Suprapubic skin (tissue), 4 donors: Measurements from ENCODE around the gene HHAT. TPM values are rescaled to one million over a fixed set of nuclear protein-coding genes. Genes with fewer than 3 reads are reported as not detected.

Experiments used
- DNase-seq, 2 donors: peaks; one replicate each; pipeline ENCODE4 v3.0.0-alpha.2; 2019; ENCODE audit warnings: low spot score in 2 of 2
- H3K27ac ChIP-seq: fragments of 200-600 bp; sonication (generic); one replicate; pipeline ENCODE4 v1.5.1; 2019
- H3K27me3 ChIP-seq: fragments of 200-600 bp; sonication (generic); one replicate; pipeline ENCODE4 v1.5.1; 2019
- H3K36me3 ChIP-seq: fragments of 200-600 bp; sonication (generic); one replicate; pipeline ENCODE4 v1.5.1; 2019
- H3K4me1 ChIP-seq: fragments of 200-600 bp; sonication (generic); one replicate; pipeline ENCODE4 v1.5.1; 2019
- H3K4me3 ChIP-seq: fragments of 200-600 bp; sonication (generic); one replicate; pipeline ENCODE4 v1.5.1; 2019; ENCODE audit warnings: mild to moderate bottlenecking
- H3K9me3 ChIP-seq: fragments of 200-600 bp; sonication (generic); one replicate; pipeline ENCODE4 v1.5.1; 2019
- EP300 ChIP-seq: sonication (generic); formaldehyde crosslinking; IDR thresholded peaks from one replicate; pipeline ENCODE4 v1.6.1; 2017; ENCODE audit warnings: antibody characterized with exemption
- POLR2A ChIP-seq, 2 donors: fragments of 450-650 bp; IDR thresholded peaks; one replicate each; pipeline ENCODE4 v1.6.1; 2017; ENCODE audit warnings: antibody characterized with exemption in 2 of 2, mild to moderate bottlenecking in 2 of 2, moderate library complexity in 2 of 2
- POLR2AphosphoS5 ChIP-seq, 3 donors: sonication (generic); formaldehyde crosslinking; IDR thresholded peaks; one replicate each; pipeline ENCODE4 v1.6.1; 2017; ENCODE audit warnings: antibody characterized with exemption in 3 of 3
- WGBS: methylation state at CpG from one replicate; pipeline ENCODE4 v1.1.5; 2018; 5-methylcytosine and 5-hydroxymethylcytosine counted together
- total RNA-seq, 4 donors: library from RNA; depleted of rRNA; stranded (reverse); fragments of >200 nt; gene quantifications; one replicate each; pipeline ENCODE4 v1.1.0, GENCODE V29; 2016
- TF ChIP-seq, protein P1 (sequence below), 2 donors: fragments of 200-600 bp in 1 of 2; fragments of 450-650 bp in 1 of 2; sonication (generic) in 1 of 2; IDR thresholded peaks; one replicate each; pipeline ENCODE4 v1.5.1; 2016 to 2019; ENCODE audit warnings: antibody characterized with exemption in 2 of 2, mild to moderate bottlenecking in 1 of 2, moderate library complexity in 1 of 2

The HHAT gene
- total RNA-seq, 4 donors from 2014 or later, result 4.1 to 20.0 (median 9.3) TPM

DNA sequence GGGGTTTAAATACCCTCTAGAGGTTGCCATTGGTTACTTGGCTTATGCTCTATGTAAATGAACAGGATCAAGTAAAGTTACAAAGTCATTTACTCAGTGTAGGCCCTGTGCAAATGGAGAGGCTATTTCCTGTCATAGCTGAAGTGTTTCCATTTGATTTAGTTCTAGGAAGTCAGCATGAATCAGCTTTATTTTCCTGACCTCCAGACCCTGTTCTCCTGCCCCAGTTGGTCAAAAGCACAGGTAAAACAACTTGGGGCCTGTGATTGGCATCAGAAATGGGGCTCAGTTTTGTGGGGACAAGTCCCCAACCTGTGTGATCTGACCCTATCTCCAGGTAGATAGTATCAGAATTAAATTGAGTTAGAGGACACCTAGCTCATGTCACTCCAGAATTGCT is 239.9 kb downstream of the HHAT start:
- H3K36me3 ChIP-seq, result no peaks in the 10 kb centered on the region
- no peak overlapping the region for H3K27ac ChIP-seq
- H3K4me1 ChIP-seq, result no peaks in the 10 kb centered on the region
- no peaks in the 10 kb centered on the region for H3K27me3 ChIP-seq
- TF ChIP-seq POLR2A (IDR thresholded peaks at IDR 0.05), result no peak
- TF ChIP-seq, protein P1, sequence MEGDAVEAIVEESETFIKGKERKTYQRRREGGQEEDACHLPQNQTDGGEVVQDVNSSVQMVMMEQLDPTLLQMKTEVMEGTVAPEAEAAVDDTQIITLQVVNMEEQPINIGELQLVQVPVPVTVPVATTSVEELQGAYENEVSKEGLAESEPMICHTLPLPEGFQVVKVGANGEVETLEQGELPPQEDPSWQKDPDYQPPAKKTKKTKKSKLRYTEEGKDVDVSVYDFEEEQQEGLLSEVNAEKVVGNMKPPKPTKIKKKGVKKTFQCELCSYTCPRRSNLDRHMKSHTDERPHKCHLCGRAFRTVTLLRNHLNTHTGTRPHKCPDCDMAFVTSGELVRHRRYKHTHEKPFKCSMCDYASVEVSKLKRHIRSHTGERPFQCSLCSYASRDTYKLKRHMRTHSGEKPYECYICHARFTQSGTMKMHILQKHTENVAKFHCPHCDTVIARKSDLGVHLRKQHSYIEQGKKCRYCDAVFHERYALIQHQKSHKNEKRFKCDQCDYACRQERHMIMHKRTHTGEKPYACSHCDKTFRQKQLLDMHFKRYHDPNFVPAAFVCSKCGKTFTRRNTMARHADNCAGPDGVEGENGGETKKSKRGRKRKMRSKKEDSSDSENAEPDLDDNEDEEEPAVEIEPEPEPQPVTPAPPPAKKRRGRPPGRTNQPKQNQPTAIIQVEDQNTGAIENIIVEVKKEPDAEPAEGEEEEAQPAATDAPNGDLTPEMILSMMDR (IDR thresholded peaks at IDR 0.05), result no peak
- TF ChIP-seq POLR2AphosphoS5 (IDR thresholded peaks at IDR 0.05), result no peak
- TF ChIP-seq EP300, result no peak
- no peak for DNase-seq
- H3K4me3 ChIP-seq, result no peak overlapping the region
- H3K9me3 ChIP-seq, result no peaks in the 10 kb centered on the region

DNA sequence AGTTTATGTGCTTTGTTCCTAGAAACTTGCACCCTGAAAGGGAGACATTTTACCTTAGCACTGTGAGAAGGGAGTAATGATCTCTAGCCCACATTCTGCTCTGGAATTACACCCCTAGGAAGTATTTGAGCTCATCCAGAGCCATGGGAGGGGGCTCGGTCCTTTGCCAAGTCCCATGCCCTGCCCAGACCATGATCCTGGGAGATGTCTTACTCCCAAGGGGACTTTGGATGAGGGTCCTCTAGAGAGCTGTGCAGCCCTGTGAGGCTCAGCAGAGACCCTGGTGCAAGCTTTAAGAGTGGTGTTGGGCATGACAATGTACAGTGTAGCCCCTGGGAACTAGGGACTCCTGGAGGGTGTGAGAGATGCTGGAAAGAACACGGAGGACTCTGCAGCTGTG is 241.4 kb downstream of the HHAT start:
- Histone ChIP-seq H3K4me3 (no peak overlapping the region), H3K36me3 (no peaks in the 10 kb centered on the region), H3K4me1 (no peaks in the 10 kb centered on the region), H3K27me3 (no peaks in the 10 kb centered on the region), H3K27ac (no peak overlapping the region), H3K9me3 (no peaks in the 10 kb centered on the region)
- DNase-seq, result no peak
- TF ChIP-seq POLR2A (IDR thresholded peaks at IDR 0.05) (no peak), POLR2AphosphoS5 (IDR thresholded peaks at IDR 0.05) (no peak), EP300 (no peak)
- TF ChIP-seq, protein P1 (IDR thresholded peaks at IDR 0.05), result no peak
- WGBS, result 83% methylated on average over 1 of the region's 2 CpGs

DNA sequence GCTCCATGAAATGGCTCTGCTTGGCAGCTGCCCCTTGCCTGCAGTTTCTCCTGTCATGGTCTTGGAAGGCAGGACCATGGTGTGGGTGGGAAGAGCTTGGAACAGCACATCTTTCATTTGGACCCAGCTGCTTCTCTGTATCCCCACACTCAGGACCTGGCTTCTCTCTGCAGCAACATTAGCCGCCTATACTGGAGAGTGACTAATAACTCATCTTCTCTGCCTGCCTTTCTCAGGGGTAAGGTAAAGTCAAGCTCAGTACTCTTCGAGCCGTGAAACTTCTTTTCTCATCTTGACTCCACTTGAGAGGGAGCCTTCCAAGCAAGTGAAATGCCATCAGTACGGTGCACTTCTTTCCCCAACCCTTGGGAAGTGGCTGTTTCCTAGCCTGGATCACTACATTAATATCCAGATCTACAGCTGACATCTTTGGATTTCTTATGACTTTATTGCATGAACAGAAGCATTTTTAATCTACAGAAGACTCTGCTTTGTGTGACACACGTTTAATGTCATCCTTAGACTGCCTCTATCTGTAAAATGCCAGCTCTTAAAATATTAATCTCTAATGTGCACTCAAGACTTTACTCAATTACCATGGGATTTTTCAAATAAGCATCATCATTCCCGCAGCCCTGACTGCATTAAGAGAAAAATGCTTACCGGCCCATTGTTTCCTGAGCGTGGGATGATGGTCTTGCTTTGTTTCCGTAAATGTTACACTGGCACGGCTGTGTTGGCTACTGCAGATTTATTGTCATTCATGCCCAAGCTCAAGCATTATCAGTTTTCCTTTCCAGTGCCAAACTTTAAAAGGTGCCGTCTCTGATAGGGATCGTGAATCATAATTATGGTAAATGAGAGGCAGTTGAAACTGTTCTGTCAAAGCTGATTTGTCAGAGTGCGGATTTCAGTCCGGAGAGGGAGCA is 242.9 kb downstream of the HHAT start:
- no peak overlapping the region for H3K4me3 ChIP-seq
- DNase-seq, result no peak
- WGBS, result 88% methylated on average over 14 of the region's 14 CpGs
- no peaks in the 10 kb centered on the region for H3K9me3 ChIP-seq
- H3K36me3 ChIP-seq, result no peaks in the 10 kb centered on the region
- TF ChIP-seq POLR2AphosphoS5 (IDR thresholded peaks at IDR 0.05), result no peak
- TF ChIP-seq, protein P1 (IDR thresholded peaks at IDR 0.05), result no peak
- TF ChIP-seq POLR2A (IDR thresholded peaks at IDR 0.05), result no peak
- H3K27ac ChIP-seq, result no peak overlapping the region
- no peaks in the 10 kb centered on the region for H3K27me3 ChIP-seq
- no peaks in the 10 kb centered on the region for H3K4me1 ChIP-seq

DNA sequence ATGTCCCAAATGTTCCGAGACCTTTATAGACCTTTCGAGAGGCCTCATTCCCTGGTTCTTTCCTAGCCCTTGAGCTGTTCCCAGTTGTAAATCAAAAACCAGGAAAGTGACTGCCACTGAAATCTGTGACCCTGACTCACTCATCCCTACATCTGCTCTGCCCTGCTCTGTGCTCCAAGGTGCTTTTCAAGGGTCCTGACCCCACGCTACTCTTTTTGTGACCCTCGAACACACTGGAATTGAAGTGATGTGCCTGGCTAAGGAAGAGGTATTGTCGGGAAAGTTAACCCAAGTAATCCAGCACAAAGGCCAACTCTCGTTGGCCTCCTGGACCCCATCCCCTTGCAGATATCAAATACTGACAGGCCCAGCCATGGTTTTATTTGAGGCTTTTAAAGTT is 244.4 kb downstream of the HHAT start:
- DNase-seq, result no peak
- WGBS, result 88% methylated on average over 6 of the region's 6 CpGs
- H3K4me3 ChIP-seq, result no peak overlapping the region

DNA sequence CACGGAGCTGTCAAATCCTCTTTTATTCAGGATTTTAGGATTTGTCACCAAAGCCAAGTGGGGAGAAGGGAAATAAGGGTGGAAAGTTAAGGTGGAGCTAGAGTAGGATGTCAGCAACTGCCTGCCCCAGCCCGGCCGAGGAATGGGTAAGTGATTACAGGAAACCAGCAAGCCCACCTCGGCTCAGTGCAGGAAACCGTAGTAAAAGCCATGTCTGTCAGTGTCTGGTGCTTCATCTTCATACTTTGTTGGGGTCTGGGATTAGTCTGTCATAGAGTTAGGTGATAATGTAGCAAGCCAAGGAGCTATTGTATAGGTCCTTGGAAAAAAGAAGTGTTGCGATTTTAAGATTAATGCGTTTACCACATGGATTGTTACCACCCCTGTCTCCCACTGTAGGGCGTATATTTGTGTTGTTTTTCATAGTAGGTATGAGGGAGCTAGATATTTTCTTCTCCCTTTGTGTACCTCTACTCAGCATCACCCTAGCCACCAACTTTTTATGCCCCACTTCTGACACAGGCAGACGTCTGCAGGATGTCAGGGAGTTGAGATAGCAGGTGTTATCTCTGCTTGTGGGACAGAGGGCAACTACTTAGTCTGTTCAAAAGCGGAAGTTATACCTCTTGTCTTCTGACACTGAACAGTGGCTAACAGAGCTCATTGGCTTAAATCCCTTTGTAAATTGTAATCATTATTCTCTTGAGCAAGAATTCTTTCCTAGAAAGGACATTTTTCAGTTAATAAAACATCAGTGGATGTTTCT is 253.7 kb downstream of the HHAT start:
- WGBS, result 77% methylated on average over 10 of the region's 10 CpGs
- no peak for DNase-seq

More for the DNA sequence above, 244.4 kb downstream of the HHAT start:
- no peaks in the 10 kb centered on the region for H3K36me3 ChIP-seq
- no peak overlapping the region for H3K27ac ChIP-seq
- no peak for TF ChIP-seq EP300
- H3K4me1 ChIP-seq, result no peaks in the 10 kb centered on the region
- no peaks in the 10 kb centered on the region for H3K9me3 ChIP-seq
- no peaks in the 10 kb centered on the region for H3K27me3 ChIP-seq

More for the DNA sequence above, 253.7 kb downstream of the HHAT start:
- Histone ChIP-seq H3K27me3 (no peaks in the 10 kb centered on the region), H3K9me3 (no peaks in the 10 kb centered on the region), H3K4me3 (no peak overlapping the region), H3K27ac (no peak overlapping the region), H3K36me3 (no peaks in the 10 kb centered on the region), H3K4me1 (no peaks in the 10 kb centered on the region)
- TF ChIP-seq, protein P1 (IDR thresholded peaks at IDR 0.05), result no peak
- TF ChIP-seq POLR2AphosphoS5 (IDR thresholded peaks at IDR 0.05) (no peak), EP300 (no peak), POLR2A (IDR thresholded peaks at IDR 0.05) (no peak)
